Glomerular endothelial cell (primary cell): Measurements from ENCODE around the gene C4orf17. TPM values are rescaled to one million over a fixed set of nuclear protein-coding genes. Genes with fewer than 3 reads are reported as not detected.
"Not testable (repeated sequence)": the region's sequence is repeated elsewhere in the genome, so short reads cannot be mapped to it uniquely, and the experiment has no call there.

Experiments used
- DNase-seq: peaks from one replicate; pipeline ENCODE4 v3.0.0-alpha.2; 2011; ENCODE audit warnings: low read depth, low spot score; ENCODE audit errors: extremely low read depth
- total RNA-seq: library from RNA; depleted of rRNA; stranded (reverse); fragments of >200 nt; gene quantifications from 2 replicates; pipeline ENCODE4 v1.2.3, GENCODE V29; 2015

C4orf17 gene
- total RNA-seq = not detected in 2 replicates

DNA sequence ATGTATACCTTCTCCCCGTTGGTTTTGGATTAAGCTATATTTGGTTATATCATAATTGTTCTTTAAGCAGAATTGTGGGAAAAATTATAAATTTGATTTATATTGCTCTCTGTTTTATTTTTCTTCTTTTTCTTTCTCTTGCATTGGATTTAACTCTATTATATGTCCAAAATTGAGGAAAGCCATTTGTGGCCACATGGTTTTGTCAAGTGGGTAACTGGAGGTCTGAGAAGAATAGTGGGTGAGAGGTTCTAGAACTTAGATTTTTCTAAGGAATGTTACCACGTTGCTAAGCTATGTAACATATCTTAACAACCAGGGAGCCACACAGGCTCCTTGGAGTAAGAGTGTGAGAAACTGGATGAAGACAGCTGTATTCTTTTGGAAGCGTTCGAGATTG lies at the start of gene C4orf17:
TSS of gene C4orf17 (plus strand) at position 301 of the 400 bp plus-strand sequence. CDS start 2,061 bp downstream, outside the sequence.
- no peak for DNase-seq

DNA sequence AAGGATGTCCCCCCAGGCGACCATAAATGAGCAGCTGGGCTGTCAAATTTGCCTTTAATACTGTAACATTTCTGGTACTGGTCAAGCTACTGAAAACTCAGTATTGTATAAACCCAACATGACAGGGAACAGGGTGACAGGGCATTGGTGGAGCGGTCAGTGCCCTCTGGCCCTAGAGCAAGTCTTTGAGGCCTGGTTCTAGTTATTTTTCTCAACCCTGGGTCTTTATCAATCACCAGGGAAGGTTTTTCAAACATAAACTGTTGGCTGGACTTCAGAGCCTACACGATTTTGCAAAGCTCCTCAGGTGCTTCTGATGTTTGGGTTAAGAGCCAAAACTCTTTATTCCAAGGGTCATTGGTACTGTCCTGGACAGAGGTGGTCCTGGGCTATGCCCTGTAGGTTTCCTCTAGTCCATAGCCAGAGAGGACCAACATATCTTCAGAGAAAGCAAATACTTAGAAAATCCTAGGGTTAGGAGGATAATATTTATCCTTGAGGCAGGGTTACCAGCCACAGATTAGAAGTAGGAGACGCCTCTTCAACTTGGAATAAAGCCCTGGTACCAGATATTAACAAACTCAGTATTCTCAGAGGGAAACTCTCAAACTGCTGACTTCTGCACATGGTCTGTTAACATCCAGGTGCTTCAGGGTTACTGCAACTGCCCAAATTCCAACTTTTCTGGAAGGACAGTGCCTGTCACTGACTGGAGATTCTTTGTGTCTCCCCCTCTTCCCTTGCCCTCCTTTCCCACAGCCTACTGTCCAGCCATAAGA lies 49.0 kb upstream of the C4orf17 start:
- DNase-seq = no peak

DNA sequence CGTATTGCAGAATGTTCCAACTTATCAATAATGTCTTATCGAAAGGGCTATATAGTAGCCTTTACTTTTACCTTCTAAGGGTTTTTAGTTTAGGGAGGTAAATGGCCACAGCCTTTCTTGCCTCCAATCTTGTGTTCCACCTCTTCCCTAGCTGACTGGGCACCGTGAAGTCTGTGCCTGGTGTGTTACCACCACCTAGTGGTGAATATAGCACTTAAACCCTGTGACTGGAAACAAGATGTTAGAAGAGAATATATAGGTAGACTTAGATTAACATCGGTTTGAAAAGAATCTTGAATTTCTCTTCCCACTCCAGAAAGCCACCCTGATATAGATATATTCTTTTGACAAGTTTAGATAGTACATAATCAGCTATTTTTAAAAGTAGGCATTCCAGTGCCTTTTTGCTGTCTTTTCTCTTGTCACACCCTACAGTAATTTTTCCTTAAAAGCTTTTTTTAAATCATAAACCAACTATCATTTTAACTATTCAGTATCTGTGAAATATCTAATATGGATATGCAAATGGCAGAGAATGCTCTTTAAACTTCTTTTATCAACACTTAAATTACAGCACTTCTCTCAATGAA lies 47.9 kb upstream of the C4orf17 start:
- peak; percentile 20 for DNase-seq

DNA sequence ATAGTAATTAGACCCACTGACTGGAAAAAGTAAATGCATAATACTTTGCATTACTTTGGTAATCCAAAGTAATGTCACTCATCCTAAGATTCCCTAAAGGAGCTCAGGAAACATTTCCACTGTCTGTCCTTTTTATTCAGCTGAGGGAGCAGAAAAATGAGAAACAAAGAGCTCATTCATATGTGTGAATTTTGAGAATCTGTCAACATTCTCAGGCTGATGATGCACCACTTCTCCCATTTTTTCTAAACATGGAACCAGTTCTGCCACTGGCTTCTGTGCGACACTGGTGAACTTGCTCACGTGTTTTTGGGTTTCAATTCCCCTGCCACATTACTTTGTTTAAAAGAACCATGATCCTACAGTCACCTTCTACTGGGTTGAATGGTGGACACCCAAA lies 47.3 kb upstream of the C4orf17 start:
- DNase-seq = no peak

DNA sequence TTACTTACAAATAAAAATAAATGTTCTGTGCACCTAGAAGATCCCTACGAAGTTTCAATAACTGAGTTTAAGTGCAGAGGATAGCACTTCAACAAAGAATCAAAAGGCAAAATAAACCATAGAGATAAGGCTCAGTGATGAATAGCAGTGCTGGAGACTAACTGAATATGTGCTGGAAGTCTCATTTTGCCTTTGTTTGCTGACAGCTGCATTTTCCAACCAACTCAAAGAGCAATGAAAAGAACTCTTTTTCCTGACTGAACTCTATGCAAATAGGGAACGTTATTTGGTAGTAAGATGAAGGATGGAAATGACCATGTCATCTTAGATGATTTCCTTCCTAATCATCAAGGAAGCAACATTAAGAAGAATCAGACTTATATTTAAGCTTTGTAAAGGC lies 42.9 kb upstream of the C4orf17 start:
- DNase-seq = no peak

DNA sequence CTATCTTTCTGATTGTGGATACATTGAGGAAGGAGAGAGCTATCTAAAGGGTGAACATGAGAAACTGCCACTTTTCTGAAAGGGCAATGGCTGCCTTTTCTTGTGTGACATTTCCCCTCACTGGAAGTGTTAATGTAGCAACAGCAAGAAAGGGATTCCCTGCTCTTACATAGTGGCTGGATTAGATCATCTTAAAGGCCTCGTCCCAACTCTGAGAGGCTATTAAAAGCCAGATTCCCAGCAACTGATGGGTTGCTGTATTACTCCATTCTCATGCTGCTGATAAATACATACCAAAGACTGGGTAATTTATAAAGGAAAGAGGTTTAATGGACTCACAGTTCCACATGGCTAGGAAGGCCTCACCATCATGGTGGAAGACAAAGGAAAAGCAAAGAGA lies 41.9 kb upstream of the C4orf17 start:
- DNase-seq = no peak

DNA sequence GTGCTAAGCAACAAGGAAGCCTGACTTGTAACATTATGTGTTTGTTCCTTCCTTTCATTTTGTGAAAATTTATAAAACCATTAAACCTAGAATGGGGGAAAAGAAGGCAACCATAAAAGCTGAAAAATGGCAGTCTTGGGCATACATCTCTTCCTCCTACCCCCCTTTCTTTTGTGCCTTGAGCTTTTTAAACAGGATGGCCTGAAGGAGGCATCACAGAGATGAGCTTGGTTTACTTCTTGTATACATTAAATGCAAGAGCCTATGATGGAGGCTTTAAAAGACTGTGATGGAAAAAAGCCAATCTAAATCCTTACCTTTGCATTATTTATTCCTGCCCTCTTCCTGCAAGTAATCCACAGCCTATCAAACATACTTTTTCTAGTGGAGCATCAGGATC lies 39.5 kb upstream of the C4orf17 start:
- no peak for DNase-seq

DNA sequence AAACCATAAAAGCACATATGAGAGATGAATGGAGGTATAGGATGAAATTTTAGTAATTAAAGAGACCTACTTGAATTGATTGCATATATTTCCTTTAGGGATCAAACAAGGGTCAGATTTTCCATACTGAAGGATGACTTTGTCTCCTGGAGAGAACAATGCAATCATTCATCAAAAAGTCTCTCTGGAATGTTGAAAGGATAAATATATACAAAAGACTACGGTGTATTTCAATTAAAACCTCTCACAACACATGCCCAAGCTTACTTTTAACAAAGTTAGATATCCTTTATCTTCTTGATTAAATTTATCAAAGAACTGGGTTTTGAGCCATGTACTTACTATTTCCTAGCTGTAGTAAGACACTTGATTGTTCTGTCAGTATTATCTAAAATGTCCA lies 38.9 kb upstream of the C4orf17 start:
- DNase-seq = no peak

DNA sequence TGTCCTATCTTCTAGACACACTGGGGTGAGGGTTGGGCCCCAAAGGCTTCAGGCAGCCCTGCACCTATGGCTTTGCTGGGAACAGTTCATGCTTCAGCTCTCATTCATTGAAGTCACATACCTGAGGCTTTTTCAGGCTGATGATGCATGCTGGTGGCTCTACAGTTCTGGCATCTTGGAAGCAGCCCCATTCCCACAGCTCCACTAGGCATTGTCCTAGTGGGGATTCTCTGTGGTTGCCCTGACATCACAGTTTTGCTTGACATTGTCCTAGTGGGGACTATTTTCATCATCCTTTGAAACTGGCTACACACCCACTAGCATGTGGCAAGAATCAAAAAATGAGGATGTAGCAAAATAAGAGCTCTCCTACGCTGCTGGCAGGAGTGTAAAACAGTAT lies 37.7 kb upstream of the C4orf17 start:
- no peak for DNase-seq

DNA sequence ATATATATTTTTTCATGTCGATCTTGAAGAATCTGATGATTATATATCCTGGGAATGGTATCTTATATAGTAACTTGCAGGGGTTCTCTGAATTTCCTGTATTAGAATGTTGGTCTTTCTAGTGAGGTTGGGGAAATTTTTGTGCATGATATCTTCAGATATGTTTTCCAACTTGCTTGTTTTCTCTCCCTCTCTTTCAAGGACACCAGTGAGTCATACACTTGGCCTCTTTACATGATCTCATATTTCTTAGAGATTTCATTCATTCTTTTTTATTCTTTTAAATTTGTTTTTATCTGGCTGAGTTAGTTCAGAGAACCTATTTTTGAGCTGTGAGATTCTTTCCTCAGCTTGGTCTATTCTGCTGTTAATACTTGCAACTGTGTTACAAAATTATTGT lies 27.2 kb upstream of the C4orf17 start:
- no peak for DNase-seq

DNA sequence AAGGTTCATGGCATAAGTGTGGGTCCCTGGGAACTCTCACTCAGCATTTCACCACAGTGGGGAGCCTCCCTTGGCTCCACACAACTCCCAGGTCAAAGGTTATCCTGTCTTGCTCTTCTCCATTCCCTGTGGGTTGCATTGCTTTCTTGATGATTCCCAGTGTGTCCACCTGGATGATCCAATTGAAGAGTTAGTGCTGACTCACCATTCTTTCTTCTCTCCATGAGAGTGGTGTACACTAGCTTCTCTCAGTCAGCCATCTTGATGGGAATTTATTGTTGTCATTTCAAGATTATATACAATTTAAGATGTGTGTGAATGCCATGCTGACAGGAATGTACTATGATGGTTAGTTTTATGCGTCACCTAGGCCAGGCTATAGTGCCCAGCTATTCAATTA lies 25.6 kb upstream of the C4orf17 start:
- no peak for DNase-seq

DNA sequence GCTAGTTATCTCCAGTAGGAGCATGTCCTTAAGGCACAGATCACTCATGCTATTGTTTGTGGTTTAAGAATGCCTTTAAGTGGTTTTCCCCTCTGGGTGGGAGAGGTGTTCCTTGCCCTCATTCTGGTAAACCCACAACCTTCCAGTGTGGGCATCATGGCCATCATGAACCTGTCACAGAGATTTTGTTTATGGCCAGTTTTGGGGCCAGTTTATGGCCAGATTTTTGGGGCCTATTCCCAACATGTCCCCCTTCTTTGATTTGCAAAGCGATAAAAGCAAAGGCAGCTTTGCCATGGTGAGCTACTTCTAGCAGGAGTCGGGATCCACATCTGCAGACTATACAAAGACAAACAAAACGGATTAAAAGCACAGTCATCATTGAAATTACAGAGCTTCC lies 24.2 kb upstream of the C4orf17 start:
- not testable (repeated sequence) for DNase-seq

DNA sequence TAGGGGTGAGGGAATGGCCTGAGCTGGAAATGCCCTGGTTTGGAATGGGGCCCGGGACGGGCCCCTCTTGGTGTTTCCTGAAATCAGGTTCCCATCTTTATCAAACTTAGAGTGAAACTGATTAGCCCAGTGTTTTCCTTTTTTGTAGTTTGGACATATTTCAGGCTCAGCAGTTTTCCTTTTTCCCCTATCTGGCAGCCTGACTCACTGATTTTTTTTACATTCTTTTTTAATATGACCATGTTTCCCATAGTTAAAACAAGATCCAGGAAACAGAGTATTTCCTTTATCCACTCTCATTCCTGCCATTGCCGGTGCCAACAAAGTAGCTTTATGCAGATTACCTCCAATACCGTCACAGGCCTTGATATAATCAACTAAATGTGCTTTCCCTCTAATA lies 20.5 kb upstream of the C4orf17 start:
- no peak for DNase-seq

DNA sequence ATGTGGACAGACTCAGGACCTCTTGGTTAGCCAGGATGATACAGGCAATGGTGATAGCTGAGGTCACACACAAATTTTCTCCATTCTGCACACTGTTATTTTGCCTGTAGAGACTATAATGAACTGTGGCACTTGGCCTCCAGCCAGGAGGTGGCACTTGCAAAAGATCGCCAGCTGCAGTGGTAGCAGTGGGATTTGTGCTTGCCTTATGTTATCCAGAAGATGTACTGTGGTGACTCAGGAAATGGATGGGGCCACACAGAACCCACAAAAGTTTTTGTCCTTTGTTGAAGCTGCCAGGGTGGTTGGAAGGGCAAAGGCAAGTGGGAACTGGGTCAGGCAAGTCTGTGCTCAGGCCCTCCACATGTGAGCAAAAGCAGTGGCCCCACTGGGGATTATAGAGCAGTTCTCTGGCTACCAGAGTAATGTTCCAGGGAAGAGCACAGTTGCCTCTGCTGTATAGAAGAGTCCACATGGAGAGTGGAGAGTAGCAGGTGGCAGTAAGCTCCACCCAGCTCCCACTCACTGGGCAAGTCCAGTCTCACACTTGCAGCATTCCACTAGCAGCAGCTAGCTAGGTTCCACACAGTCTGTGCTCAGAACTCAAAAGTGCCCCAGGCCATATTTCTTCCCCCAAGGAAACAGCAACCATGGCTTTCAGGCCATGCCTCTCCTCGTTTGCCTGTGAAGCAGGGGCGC lies 5.9 kb upstream of the C4orf17 start:
- DNase-seq = no peak

DNA sequence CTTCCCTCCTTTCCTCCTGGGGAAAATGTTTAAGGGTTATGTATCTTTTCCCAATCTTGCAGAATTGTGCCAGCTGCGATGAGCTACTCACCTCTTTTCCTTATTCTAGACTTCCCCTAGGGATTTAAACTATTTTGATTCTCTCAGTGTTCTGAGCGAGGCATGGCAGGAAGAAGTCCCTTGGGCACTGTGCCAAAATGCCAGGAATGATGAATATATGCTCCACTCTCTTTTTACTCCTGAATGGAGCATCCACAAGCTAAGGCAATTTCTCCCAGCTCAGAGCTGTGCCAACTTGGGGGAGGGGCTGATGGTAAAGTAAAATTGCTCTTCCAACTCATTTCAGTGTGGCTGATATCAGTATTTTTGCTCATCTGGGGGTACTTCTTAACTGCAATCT lies 4.0 kb upstream of the C4orf17 start:
- no peak for DNase-seq

DNA sequence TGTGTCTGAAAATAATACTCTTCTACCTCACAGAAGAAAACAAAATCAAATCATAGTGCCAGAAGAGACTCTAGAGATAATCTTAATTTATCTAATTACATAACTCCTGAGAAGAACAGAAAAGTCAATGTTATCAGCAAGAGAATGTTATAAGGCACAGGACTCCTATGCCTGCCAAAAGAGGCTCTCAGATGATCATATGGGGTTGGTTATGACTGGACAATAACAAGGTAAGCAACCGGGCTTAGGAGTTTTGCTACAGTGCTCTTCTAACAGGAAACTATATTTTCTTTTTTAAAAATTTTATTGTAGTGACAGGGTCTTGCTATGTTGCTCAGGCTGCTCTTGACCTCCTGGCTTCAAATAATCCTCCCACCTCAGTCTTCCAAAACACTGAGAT lies 3.5 kb upstream of the C4orf17 start:
- DNase-seq = no peak

DNA sequence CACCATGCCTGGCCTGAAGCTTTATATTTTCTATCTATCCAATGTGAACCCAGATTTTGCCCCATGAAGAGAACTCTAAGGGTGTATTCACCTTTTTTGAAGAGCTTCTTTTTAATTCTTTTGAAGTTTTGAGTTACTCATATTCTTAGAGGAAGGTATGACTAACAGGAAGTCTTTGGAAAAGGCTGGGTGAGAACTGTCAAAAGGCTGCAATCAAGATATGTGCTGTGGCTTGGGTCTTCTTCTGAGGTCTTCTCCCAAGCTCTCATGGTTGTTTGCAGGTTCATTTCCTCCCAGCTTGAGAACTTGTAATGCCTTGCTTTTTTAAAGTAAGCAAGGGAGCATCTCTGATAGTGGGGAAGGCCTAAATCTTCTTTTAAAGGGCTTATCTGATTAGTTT lies 3.1 kb upstream of the C4orf17 start:
- no peak for DNase-seq

DNA sequence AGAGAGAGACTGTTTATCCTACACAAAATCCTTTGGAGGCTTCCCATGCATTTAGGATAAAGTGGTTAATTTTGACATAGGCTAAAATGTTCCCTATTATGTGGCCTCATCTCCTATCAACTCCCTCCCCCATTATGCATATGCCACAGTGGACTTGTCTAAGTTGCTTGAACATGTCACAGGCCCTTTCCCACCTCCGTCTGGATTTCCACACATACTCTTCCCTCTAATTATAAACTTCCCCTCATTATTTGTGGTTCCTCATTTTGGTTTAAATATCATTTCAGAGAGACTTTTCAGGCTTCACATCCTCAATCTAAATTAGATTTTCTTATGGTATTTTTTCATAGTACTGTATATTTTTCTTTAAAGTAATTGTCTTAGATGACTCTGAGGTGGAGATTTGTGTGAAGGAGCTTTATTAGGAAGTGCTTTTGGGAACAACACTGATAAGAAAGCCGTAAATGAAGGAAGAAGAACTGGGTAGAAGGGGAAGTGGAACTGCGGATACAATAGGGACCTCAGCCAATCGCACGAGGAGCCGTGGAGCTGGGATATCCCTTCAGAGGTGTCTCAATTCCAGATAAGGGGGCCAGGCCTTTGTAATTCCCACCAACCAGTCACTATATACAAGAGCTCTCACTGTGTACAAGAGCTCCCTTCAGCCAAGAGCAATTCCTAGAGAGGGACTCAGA lies 7.9 kb downstream of the C4orf17 start:
- no peak for DNase-seq

DNA sequence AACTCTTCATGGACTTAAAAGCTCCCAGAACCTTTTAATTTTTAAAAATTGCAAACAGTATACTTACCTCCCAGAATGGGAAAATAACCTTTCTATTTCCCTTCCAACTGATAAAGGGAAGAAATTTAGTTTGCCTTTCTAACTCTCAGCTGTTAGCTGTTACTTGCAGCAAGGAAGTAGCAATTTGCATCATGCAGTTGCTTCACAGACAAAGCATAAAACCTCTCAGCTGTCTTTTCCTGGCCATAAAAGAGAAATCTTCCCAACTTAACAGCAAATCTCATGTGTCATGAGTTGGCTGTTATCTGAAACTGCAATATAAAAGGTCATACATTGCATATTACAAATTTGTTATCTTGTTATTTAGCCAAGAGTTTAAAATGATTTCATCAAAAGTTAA lies 18.4 kb downstream of the C4orf17 start:
- no peak for DNase-seq

DNA sequence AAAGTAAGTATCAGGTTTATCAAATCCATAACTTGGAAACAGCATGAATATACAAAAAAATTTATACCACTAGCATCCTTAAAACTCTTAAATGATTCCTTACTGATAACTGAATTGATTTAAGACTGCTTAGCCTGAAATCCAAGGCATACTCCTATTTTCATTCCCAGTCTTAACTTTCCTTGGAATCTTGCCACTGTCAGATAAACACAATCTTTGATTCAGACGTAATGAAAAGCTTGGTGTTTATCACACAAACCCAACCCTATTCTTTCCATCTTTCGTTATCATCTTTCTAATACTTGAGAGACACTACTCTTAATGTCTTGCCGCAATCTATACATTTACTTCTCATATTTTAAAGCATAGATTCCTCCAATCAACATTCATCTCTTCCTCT lies 19.1 kb downstream of the C4orf17 start:
- DNase-seq = no peak

DNA sequence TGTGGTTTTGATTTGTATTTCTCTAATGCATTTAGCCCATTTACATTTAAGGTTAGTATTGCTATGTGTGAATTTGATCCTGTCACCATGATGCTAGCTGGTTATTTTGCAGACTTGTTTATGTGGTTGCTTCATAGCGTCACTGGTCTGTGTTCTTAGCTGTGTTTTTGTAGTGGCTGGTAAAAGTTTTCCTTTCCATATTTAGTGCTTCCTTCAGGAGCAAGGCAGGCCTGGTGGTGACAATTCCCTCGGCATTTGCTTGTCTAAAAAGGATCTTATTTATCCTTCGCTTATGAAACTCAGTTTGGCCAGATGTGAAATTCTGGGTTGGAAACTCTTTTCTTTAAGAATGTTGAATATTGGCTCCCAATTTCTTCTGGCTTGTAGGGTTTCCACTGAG lies 23.9 kb downstream of the C4orf17 start:
- DNase-seq = not testable (repeated sequence)
